Activated naive CD8-positive, alpha-beta T cell treated with anti-CD3 and anti-CD28 coated beads, Interleukin-2, amount 50 U/mL, for 16 hours (primary cell): ENCODE measurements around the gene ZNRF2.
"Not testable (repeated sequence)": the region's sequence is repeated elsewhere in the genome, so short reads cannot be mapped to it uniquely, and the experiment has no call there.

Source experiments
- DNase-seq: peaks from one replicate; pipeline ENCODE4 v3.0.0-alpha.2; 2020; ENCODE audit warnings: low read depth, low spot score

ZNRF2 gene

DNA sequence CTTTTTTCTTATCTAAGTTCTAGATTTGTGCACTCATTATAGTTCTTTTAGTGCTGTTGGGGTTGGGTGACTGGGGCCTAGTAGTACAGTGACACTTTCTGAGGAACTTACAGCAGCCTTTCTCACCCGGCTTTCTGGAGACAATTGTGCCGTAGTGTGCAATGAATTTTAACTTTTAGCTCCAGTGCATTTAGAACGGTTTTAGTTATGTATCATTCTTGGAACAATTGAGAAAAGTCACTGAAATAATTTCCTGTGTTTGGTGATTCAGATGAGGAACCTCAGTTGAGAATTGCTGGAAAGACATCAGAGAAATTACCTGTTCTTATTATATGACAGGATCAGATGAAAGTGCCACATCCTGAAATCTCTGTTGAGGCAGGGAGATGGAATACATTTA lies 3.2 kb downstream of the ZNRF2 start:
- not testable (repeated sequence) for DNase-seq

DNA sequence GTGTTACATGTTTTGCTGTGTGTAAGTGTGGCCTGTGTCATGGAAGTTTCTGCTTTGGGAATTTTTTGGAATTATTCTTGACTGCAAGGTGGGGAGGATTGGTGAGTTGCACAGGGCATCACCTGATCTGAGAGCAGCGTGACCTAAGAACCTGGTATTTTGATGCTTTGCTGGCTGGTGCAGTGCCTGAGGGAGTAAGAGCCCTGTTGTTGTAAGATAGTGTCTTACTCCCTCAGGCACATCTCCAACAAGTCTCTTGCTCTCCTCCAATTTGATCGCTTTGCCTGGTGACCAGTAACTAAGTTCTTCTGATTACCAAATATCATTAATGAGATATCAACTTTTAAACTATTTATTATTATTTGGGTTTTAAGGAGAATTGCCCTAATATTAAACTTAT lies 5.2 kb downstream of the ZNRF2 start:
- DNase-seq = not testable (repeated sequence)

DNA sequence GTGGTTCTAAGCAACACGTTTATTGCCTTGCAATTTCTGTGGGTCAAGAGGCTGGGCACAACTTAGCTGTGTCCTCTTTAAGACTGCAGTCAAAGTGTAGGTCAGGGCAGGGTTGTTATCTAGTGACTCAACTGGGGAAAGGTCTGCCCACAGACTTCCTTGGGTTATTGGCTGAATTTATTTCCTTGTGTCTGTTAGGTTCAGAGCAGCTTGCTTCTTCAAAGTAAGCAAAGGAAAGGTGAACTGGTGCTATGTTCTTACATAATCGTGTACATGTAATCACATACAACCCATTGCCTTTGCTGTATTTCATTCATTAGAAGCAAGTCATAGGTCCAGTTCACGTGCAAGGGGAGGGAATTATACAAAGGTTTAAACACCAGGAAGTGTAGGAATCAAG lies 5.9 kb downstream of the ZNRF2 start:
- DNase-seq = not testable (repeated sequence)

DNA sequence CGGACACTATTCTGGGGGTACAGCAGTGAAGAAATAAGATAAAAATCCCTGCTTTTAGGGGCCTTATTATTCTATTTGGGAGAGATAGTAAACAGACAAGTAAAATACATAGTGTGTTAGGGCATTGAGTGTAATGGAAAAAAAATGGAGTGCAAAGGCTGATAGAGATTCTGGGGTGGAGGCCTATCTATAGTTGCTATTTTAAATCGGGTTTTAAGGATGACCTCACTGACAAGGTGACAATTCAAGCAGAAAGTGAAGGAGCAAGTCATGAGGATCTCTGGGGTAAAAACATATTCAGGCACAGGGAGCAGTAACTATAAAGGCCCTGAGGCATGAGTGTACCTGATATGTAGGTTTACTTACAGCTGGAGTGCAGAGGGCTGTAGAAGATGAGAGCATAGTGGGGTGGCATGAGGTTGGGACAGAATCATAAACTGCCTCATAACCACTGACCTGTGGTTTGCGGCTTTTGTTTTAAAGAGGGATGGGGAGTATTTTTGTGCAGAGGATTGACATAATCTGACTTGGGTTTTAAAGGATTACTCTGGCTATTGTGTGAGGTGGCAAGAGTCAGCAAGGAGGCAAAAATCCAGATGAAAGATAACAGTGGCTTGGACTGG lies 8.1 kb downstream of the ZNRF2 start:
- DNase-seq = not testable (repeated sequence)

DNA sequence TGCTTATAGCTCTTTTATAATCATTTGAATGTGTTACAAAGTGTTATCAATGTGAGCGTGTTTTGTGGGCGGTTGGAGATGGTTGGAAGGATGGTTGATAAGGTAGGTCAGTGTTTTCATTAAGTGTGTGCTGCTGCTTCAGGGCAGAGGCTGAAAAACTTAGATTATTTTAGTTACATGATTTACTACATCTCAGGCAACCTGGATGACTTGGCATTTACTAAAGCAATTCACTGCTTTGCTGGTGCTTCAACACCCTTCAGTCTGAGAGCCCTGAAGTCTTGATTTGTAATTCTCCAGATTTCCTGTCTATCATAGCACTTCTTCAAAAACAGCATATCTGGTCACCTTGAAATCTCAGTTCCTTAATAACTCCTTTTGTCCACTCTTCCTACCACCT lies 11.9 kb downstream of the ZNRF2 start:
- DNase-seq = not testable (repeated sequence)

DNA sequence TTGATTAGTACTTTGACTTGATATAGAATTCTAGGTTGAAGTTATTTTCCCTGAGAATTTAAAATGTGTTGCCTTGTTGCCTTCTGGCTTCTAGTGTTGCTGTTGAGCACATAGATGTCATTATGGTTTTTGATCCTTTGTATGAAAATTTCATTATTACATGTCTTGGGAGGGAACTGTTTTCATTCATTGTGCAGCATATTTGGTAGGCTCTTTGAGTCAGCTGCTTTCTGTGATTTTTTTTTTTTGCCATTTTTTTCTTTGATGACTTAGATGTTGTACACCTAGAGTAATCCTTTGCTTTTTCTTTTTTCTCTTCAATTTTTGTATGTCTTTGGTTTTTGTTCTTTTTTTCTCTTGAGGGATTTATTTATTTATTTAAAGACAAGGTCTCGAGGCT lies 13.1 kb downstream of the ZNRF2 start:
- not testable (repeated sequence) for DNase-seq

DNA sequence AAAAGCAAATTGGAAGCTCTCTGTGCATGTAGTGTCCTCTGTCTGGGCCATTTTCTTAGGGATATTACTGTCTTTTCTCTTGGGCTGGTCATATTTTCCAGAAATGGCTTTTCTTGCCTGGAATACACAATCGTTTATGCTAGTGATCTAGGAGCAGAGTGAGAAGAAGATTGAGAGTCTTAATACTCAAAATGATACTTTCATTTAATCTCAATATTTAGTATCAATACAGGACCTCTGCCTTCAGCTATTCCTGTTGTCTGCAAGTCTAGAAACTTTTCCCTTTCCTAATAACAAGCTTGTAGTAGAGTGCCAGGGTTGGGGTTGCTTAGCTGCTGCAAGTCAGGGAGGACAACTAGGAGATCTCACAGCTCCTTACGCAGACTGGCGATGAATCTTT lies 14.0 kb downstream of the ZNRF2 start:
- not testable (repeated sequence) for DNase-seq

DNA sequence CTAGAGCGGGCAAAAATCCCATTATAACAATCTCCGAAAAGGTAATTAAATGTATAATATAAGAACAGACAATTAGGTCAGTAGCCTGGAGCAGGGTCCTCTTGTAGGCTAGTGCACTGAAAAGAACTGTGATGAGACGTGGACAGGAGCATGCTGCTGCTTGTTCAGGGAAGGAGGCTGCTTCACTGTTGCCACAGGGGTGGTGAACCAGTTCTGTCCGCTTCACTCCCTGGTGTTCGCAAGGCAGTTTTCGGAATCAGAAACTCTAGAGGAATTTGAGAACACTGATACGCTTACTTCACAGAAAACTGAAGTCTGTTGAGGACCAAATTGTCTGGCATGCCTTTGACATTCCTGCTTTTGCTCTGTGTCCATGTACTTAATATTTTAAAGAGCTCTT lies 17.4 kb downstream of the ZNRF2 start:
- DNase-seq = no peak

DNA sequence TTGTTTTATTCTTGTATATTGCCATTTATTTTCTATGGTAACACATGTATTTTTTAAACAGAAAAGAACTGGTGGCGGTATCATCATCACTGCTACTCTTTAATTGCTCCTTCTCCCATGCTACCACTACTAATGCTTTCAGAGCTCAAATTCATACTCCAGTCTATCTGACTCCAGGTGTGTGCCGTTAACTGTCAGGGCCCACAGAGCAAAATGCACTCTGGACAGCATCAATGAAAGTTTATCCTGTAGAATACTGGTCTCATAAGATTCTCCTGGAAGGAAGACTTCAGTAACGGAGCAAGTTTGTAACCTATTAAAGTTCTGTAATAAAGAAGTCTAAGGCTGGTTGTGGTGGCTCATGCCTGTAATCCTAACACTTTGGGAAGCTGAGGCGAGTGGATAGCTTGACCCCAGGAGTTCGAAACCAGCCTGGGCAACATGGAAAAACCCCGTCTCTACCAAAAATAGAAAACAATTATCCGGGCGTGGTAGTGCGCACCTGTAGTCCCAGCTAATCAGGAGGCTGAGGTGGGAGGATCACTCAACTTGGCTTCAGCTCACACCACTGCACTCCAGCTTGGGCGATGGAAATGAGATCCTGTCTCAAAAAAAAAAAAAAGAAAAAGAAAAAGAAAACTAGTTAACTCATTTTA lies 18.4 kb downstream of the ZNRF2 start:
- DNase-seq = no peak

DNA sequence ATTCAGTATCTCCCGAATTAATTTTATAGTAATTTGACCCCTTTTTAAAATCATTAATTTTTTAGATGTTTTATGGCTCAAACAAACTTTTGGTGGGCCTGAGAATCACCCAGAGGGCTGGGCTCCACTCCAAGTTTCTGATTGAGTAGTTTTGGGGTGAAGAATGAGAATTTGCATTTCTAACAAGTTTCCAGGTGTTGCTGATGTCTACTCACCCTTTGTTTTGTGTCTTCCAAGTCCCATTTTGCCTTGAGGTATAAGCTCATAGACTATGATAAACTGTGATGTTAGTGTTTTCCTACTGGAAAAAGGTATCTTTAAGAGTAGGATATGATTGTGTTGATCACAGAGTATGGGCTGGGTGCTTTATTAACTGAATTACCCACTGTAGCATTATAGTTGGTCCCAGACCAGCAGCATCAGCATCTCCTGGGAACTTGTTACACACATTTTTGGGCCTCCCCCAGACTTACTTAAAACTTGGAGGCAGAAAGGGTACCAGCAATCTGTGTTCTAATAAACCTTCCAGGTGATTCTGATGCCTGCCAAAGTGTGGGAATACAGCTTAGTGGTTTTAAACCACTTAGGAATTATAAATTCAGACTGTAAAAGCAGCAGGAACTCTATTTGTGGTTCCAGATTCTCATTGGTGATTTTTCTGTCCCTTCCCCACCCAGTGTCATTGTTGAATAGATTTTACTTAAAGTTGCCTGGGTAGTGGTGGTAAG lies 19.1 kb downstream of the ZNRF2 start:
- DNase-seq = no peak

DNA sequence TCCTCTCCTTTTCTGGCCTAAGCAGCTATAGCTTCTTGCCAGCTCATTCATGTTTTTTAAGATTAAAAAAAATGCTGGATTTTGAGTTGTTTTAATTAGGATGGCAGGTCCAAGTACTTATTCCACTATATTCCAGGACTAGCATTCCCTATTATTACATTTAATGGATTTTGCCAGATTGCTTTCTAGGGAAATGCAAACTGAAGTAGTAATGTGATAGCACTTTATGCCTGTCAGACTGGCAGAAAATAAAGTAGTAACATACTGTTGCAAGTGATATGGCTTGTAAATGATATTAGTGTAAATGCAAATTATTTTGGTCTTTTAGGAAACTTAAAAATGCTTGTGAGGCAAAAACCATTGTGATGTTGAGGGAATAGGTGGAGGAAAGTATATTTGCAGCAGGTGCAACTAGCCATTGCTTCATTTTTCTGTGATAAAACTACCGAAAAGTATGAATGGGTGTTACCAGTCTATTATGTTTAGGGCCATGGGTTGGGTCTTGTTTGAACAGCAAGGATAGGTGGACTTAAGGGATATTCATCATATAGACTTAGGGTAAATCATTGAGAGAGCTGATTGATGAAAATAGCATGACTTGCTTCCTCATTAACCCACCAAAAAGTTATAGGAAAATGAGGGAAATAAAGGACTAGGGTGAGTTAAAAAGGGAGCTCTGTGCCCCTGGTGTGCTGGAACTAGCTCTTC lies 19.9 kb downstream of the ZNRF2 start:
- no peak for DNase-seq

DNA sequence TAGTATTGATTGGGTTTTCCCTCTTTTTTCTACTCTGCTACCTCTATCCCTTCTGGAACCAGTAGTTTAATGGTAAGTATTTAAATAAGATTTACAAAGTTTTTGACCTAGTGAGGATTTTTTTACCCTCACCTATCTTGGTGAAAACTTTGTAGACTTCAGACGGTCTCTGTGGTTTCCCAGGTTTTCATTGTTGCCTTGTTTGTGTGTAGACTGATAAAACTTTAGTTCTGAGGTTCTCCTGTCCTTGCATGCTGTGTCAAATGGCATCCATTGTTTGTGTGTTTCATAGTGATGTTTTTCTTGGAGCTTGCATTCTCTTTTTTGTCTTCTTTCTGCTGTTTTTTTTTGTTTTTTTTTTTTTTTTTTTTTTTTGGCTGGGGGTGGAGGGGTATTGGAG lies 22.6 kb downstream of the ZNRF2 start:
- DNase-seq = no peak

DNA sequence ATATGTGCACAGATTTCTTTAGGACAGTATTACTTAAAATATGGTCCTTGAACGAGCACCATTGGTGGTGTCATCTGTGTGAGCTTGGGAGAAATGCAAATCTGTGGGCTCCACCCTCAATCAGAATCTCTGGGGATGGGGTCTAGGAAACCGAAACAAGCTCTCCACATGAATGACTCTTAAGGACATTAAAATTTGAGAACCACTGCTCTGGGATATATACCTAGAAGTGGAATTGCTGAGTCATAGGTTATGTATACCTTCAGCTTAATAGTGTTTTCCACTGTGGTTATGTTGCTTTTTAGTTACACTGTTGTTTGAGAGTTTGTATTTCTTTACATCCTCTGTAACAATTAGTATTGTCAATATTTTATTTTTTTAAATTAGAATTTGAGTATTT lies 24.0 kb downstream of the ZNRF2 start:
- DNase-seq = no peak

DNA sequence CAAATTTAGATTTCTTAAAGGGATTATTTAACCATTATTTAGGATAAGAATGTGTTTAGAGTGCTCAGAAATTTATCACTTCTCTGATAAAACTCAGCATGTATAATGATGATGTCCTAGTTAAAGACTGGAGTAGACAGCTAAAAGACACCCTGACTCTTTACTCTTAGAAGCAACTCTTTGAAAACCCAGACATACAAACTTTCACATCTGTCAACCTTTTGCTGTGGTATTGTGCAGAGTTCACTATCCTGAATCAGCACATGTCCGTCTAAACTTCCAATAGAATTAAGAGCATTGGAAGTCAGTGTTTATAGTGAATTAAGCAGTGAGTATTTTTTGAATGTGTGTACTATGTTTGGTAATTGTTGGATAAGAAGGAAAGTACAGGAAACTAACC lies 24.9 kb downstream of the ZNRF2 start:
- DNase-seq = no peak

DNA sequence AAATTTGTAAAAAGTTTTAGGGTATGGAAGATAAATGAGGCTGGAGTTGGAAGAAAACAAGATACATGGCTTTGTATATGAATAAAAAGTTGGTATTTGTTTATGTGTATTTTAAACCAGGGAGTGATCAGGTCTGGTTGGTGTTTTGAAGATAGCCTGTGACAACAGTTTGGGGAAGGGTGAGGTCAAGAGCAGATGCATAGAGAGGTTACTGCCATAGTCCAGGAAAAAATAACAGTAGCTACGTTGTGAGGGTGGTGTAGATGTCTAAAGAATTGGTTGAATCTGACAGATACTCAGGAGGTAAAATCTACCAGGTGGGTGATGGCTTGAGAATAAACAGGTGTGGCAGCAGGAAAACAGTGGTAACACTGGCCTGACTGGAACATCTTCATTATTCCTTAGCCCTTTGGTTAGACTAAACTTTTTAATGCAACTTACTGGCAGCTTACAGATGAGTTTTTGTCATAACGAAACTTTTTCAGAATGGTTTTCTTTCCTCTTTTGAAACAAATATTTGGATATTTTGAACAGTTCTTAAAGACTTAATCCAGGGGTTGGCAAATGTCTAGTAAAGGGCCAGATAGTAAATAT lies 25.5 kb downstream of the ZNRF2 start:
- DNase-seq = no peak

DNA sequence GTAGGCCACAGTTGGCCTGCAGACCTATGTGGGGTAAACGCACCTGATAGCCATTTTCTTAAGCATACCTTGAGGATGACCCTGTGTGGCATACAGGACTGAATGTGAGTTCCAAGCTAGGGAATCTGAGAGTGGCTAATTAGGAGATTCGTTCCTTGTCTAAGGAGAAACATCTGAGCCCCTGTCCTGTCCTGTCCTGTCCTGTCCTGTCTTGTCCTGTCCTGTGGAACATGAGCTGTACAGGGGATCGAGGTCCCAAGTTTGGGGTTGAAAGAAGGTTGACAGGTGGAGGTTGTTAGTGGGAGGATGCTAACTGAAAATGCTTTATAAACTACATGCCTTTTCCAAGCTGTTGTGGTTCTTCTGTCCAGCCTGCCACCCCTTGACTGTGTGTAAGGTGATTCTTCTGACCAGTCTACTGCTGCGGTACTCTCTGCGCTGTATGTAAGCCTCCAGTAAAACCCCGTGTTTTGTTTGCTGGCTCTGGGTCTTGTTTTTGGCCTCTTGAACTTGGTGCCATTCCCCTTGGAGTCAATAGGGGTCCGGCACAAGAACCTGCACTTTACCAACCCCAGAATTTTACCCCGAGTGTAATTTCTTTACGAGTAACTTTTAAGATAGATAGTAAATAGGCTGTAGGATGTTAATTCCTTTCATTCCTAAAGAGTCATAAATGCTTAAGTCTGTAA lies 26.4 kb downstream of the ZNRF2 start:
- DNase-seq = no peak

DNA sequence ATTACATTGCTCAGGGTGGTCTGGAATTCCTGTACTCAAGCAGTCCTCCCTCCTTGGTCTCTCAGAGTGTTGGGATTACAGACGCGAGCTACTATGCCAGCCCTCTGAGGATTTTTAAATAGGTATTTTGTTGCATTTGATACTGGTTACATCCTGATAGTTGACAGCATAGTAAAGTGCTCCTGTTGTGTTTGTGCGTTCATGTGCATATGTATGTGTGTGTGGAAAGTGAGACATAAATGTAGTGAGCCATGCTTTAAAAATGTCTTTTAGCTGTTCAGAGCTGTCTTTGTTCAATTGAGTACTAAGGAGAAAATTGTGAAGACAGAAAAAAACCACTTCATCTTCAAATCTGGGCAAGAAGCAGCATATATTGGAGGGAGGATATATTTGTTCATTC lies 27.8 kb downstream of the ZNRF2 start:
- DNase-seq = no peak

DNA sequence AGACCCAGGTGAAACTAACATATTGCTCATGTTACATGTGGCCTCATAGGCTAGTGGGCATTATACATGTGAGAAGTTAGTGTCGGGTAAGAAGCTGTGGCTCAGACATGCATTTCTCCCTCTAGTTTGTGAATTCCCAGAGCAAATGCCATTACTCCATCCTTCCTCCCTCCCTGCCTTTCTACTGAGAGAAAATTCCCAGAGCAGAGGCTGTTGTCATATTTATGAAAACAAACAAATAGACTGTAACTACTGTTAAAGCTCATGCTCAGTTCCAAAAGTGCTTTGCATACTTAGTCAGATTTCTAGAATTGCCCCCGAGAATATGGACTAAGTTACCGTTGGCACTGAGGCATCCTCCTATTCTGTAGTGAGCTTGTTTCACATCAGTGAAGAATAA lies 29.0 kb downstream of the ZNRF2 start:
- no peak for DNase-seq

DNA sequence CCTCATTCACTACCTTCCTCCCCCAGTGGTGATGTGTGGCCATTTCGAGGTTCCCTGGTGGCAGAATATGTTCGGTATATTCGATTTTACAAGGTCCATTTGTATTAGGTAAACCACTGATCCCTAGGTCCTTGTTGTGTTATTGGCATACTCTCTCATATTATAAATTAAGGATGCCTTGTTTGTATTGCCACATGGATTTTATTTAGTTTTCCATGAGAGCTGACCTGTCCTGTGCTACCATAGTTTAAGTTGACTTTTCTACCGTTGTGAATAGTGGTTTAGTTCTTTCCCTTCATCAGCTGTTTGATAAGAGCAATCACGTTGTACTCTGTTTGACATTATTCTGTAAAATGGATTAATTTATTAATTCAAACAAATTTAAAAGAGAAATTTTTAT lies 29.4 kb downstream of the ZNRF2 start:
- DNase-seq = no peak

DNA sequence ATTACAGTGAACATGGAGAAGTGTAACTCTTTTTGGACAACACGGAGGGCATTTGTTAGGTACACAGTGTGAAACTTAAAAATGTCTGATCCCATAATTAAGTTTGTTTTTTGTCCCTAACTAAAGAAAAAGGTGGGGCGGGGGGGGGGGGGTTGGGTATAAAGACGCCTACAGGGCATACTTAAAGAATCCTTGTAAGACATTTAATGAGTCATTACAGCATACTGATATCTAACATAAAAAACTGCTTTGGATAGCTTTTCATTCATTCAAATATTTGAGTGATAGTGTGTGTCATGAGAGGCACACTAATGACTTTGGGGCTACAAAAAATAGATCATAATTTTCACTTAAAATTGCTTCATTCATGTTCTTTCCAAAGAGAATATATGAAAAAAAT lies 31.2 kb downstream of the ZNRF2 start:
- no peak for DNase-seq

DNA sequence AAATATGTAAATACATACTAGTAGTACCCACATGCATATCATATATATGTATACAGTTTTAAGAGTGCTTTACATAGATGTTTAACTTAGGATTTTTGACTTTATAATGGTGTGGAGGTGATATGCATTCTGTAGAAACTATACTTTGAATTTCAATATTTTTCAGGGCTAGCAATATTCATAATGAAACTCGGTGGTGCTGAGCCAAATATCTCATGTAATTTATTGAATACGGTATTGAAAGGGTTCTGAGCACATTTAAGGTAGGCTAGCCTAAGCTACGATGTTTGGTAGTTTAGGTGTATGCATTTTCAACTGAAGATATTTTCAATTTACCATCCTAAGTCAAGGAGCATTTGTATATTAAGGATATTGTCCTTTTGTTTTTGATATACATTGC lies 36.0 kb downstream of the ZNRF2 start:
- DNase-seq = no peak
